Ascending aorta (tissue), 2 donors: ENCODE measurements around the gene TM9SF1. TPM values are rescaled to one million over a fixed set of nuclear protein-coding genes. Genes with fewer than 3 reads are reported as not detected.

Experiments
- DNase-seq, 2 donors: peaks; one replicate each; pipeline ENCODE4 v3.0.0-alpha.2; 2019; ENCODE audit warnings: low spot score in 2 of 2
- H3K27ac ChIP-seq, 2 donors: fragments of 200-600 bp; sonication (generic); one replicate each; pipeline ENCODE4 v1.5.1; 2016 to 2017; ENCODE audit warnings: mild to moderate bottlenecking in 1 of 2
- H3K27me3 ChIP-seq: fragments of 200-600 bp; sonication (generic); one replicate; pipeline ENCODE4 v1.5.1; 2017
- H3K36me3 ChIP-seq, 2 donors: fragments of 200-600 bp; sonication (generic); one replicate each; pipeline ENCODE4 v1.5.1; 2016
- H3K4me1 ChIP-seq, 2 donors: fragments of 200-600 bp; sonication (generic); one replicate each; pipeline ENCODE4 v1.5.1; 2016 to 2017; ENCODE audit warnings: mild to moderate bottlenecking in 1 of 2
- H3K4me3 ChIP-seq, 2 donors: fragments of 200-600 bp; sonication (generic); one replicate each; pipeline ENCODE4 v1.5.1; 2016 to 2017; ENCODE audit warnings: mild to moderate bottlenecking in 1 of 2
- H3K9me3 ChIP-seq, 2 donors: fragments of 200-600 bp; sonication (generic); one replicate each; pipeline ENCODE4 v1.5.1; 2016
- intact Hi-C: fragments of 100-400 bp; cut with DNase I; formaldehyde crosslinking; loops from one replicate; pipeline ENCODE4 v1.15.1; 2023
- total RNA-seq: library from RNA; depleted of rRNA; stranded (reverse); fragments of >200 nt; gene quantifications from one replicate; pipeline ENCODE4 v1.1.0, GENCODE V29; 2016
- TF ChIP-seq, protein P1 (sequence below), 3 experiments: fragments of 200-600 bp in 2 of 3; fragments of 450-650 bp in 1 of 3; sonication (generic) in 2 of 3; IDR thresholded peaks; one replicate each; pipeline ENCODE4 v1.5.1; 2016 to 2019; ENCODE audit warnings: antibody characterized with exemption in 3 of 3, mild to moderate bottlenecking in 1 of 3, moderate library complexity in 1 of 3

Gene TM9SF1
- total RNA-seq, 1 donor from 2014 or later = 86.5 TPM

- TF ChIP-seq, protein P1, sequence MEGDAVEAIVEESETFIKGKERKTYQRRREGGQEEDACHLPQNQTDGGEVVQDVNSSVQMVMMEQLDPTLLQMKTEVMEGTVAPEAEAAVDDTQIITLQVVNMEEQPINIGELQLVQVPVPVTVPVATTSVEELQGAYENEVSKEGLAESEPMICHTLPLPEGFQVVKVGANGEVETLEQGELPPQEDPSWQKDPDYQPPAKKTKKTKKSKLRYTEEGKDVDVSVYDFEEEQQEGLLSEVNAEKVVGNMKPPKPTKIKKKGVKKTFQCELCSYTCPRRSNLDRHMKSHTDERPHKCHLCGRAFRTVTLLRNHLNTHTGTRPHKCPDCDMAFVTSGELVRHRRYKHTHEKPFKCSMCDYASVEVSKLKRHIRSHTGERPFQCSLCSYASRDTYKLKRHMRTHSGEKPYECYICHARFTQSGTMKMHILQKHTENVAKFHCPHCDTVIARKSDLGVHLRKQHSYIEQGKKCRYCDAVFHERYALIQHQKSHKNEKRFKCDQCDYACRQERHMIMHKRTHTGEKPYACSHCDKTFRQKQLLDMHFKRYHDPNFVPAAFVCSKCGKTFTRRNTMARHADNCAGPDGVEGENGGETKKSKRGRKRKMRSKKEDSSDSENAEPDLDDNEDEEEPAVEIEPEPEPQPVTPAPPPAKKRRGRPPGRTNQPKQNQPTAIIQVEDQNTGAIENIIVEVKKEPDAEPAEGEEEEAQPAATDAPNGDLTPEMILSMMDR (IDR thresholded peaks at IDR 0.05) = no peak
- Histone ChIP-seq H3K27ac (peak overlapping the region; percentile 97 to 99), H3K4me1 (peaks cover 8 to 25% of the 10 kb centered on the region in 2 donors), H3K36me3 (peaks cover 14 to 17% of the 10 kb centered on the region in 2 donors), H3K27me3 (no peaks in the 10 kb centered on the region), H3K9me3 (no peaks in the 10 kb centered on the region), H3K4me3 (peak overlapping the region; percentile 81 to 98)
- DNase-seq = no peak
- intact Hi-C loops = no loop called here
These were observed 1.1 kb upstream of the TM9SF1 start for GRCh38 chr14:24196071-24197055.

- H3K36me3 ChIP-seq = peaks cover 13 to 17% of the 10 kb centered on the region in 2 donors
- peaks cover 8 to 25% of the 10 kb centered on the region in 2 donors for H3K4me1 ChIP-seq
- TF ChIP-seq, protein P1 (IDR thresholded peaks at IDR 0.05) = no peak
- H3K9me3 ChIP-seq = no peaks in the 10 kb centered on the region
- no peak for DNase-seq
- no peaks in the 10 kb centered on the region for H3K27me3 ChIP-seq
- H3K4me3 ChIP-seq = peak overlapping the region; percentile 81 to 98
- intact Hi-C loops = loop anchor here (1.0 to 2.0 kb wide), 3 partner anchors 18 to 48 kb away; partner anchors contain the start of genes CHMP4A, GMPR2, NEDD8 and TINF2
- H3K27ac ChIP-seq = peak overlapping the region; percentile 97 to 99
These were observed 412 bp downstream of the TM9SF1 start for GRCh38 chr14:24194873-24195185.

GRCh38 chr14:24194186-24194872 lies 912 bp downstream of the TM9SF1 start:
- H3K4me3 ChIP-seq = peak overlapping the region; percentile 81 to 98
- TF ChIP-seq, protein P1 (IDR thresholded peaks at IDR 0.05) = no peak
- no peak for DNase-seq
- H3K4me1 ChIP-seq = peaks cover 8 to 29% of the 10 kb centered on the region in 2 donors
- intact Hi-C loops = loop anchor here (2.0 kb wide), 1 partner anchor 48 kb away; the partner anchor contains the start of gene TINF2
- H3K27ac ChIP-seq = peak overlapping the region; percentile 97 to 99
- H3K27me3 ChIP-seq = no peaks in the 10 kb centered on the region
- H3K36me3 ChIP-seq = peaks cover 13 to 17% of the 10 kb centered on the region in 2 donors
- no peaks in the 10 kb centered on the region for H3K9me3 ChIP-seq

- DNase-seq = no peak
- peaks cover 13 to 17% of the 10 kb centered on the region in 2 donors for H3K36me3 ChIP-seq
- no peaks in the 10 kb centered on the region for H3K9me3 ChIP-seq
- TF ChIP-seq, protein P1 (IDR thresholded peaks at IDR 0.05) = no peak
- intact Hi-C loops = no loop called here
- no peak overlapping the region for H3K27ac ChIP-seq
- H3K4me1 ChIP-seq = peaks cover 8 to 35% of the 10 kb centered on the region in 2 donors
- H3K27me3 ChIP-seq = no peaks in the 10 kb centered on the region
- no peak overlapping the region for H3K4me3 ChIP-seq
These were observed 2.3 kb downstream of the TM9SF1 start for GRCh38 chr14:24192933-24193332.

DNA sequence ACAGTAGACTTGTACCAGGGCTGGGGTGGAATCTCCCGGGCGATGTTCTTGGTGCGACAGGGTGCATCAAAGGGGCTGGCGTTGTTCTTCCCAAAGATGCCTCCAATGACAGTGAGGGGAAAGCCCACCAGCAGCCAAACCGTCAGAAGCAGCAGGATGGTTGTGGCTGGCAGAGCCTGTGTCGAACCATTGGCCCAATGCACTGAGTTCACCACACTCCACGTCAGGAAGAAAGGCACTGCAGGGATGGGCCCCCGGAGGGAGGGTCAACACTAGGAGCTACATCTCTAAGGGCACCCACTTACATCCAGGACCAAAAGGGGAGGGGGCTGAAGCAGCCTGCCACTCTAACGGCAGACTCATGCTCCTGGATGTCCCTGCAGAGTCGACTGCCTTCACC lies 4.8 kb downstream of the TM9SF1 start:
- no peaks in the 10 kb centered on the region for H3K27me3 ChIP-seq
- intact Hi-C loops = no loop called here
- no peak overlapping the region for H3K4me3 ChIP-seq
- peaks cover 21 to 26% of the 10 kb centered on the region in 2 donors for H3K36me3 ChIP-seq
- TF ChIP-seq, protein P1 (IDR thresholded peaks at IDR 0.05) = no peak
- H3K27ac ChIP-seq = no peak overlapping the region
- no peak for DNase-seq
- H3K9me3 ChIP-seq = no peaks in the 10 kb centered on the region
- peaks cover 8 to 28% of the 10 kb centered on the region in 2 donors for H3K4me1 ChIP-seq
